ENCODE measurements around the gene ARHGAP4.

- no peak for TF ChIP-seq CTCF (conservative IDR thresholded peaks at IDR 0.05 in 1 of 2, IDR thresholded peaks at IDR 0.05 in 1 of 2; ENCODE audit: low read depth in 1 of 2, low read length in 2 of 2)
- no peak for TF ChIP-seq EZH2 (IDR thresholded peaks at IDR 0.05; ENCODE audit: low read length, missing control alignments)
Measured at GRCh38 chrX:153913701-153914100, 12.4 kb downstream of the ARHGAP4 start.

Data from fibroblast of lung (primary cell).